HG02623 (cell line): Measurements from ENCODE around the gene RBM38.
"Not testable (repeated sequence)": the region's sequence is repeated elsewhere in the genome, so short reads cannot be mapped to it uniquely, and the experiment has no call there.

Source experiments
- ATAC-seq: cut with Tn5 transposase; IDR thresholded peaks from one replicate; pipeline ENCODE4 v1.9.1; 2021; ENCODE audit warnings: moderate library complexity; ENCODE audit not compliant: unreplicated experiment

RBM38 gene

GRCh38 chr20:57416296-57417022 lies 25.3 kb downstream of the RBM38 start:
- ATAC-seq, result no peak

GRCh38 chr20:57417051-57417689 lies 26.0 kb downstream of the RBM38 start:
- ATAC-seq, result no peak

GRCh38 chr20:57417830-57418780 lies 26.9 kb downstream of the RBM38 start:
- ATAC-seq, result no peak

- not testable (repeated sequence) for ATAC-seq
Observed at GRCh38 chr20:57419479-57419878, 28.3 kb downstream of the RBM38 start.

GRCh38 chr20:57420571-57421252 lies 29.5 kb downstream of the RBM38 start:
- ATAC-seq, result no peak

GRCh38 chr20:57421253-57422220 lies 30.3 kb downstream of the RBM38 start:
- ATAC-seq, result no peak

- ATAC-seq, result no peak
Observed at GRCh38 chr20:57422254-57422653, 31.1 kb downstream of the RBM38 start.

GRCh38 chr20:57425150-57426013 lies 34.2 kb downstream of the RBM38 start:
- ATAC-seq, result no peak

GRCh38 chr20:57426271-57426689 lies 35.1 kb downstream of the RBM38 start:
- no peak for ATAC-seq

- no peak for ATAC-seq
Observed at GRCh38 chr20:57426831-57427230, 35.6 kb downstream of the RBM38 start.

GRCh38 chr20:57428324-57429158 lies 37.3 kb downstream of the RBM38 start:
- no peak for ATAC-seq

- no peak for ATAC-seq
Observed at GRCh38 chr20:57429159-57429496, 37.9 kb downstream of the RBM38 start.

- ATAC-seq, result no peak
Observed at GRCh38 chr20:57429580-57430200, 38.5 kb downstream of the RBM38 start.

GRCh38 chr20:57430201-57430596 lies 39.0 kb downstream of the RBM38 start:
- not testable (repeated sequence) for ATAC-seq

GRCh38 chr20:57431539-57431835 lies 40.3 kb downstream of the RBM38 start:
- ATAC-seq, result no peak

- no peak for ATAC-seq
Observed at GRCh38 chr20:57432480-57432861, 41.3 kb downstream of the RBM38 start.

- peak; percentile 85 for ATAC-seq
Observed at GRCh38 chr20:57432862-57433491, 41.8 kb downstream of the RBM38 start.
